ENCODE results near the gene PCDHA12. TPM values are rescaled to one million over a fixed set of nuclear protein-coding genes. Genes with fewer than 3 reads are reported as not detected.
"Not testable (repeated sequence)": the region's sequence is repeated elsewhere in the genome, so short reads cannot be mapped to it uniquely, and the experiment has no call there.

Gene PCDHA12
- total RNA-seq, 4 donors from 2014 or later, result 0.27 to 1.1 (median 0.83) TPM; not detected in 1

DNA sequence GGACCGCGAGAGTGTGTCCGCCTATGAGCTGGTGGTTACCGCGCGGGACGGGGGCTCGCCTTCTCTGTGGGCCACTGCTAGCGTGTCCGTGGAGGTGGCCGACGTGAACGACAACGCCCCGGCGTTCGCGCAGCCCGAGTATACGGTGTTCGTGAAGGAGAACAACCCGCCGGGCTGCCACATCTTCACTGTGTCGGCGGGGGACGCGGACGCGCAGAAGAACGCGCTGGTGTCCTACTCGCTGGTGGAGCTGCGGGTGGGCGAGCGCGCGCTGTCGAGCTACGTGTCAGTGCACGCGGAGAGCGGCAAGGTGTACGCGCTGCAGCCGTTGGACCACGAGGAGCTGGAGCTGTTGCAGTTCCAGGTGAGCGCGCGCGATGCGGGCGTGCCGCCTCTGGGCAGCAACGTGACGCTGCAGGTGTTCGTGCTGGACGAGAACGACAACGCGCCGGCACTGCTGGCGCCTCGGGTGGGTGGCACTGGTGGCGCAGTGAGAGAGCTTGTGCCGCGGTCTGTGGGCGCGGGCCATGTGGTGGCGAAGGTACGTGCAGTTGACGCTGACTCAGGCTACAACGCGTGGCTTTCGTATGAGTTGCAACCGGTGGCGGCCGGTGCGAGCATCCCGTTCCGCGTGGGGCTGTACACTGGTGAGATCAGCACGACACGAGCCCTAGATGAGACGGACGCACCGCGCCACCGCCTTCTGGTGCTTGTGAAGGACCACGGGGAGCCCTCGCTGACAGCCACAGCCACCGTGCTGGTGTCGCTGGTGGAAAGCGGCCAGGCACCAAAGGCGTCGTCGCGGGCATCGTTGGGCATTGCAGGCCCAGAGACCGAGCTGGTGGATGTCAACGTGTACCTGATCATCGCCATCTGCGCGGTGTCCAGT, 39.2 kb upstream of the PCDHA12 start:
- Histone ChIP-seq H3K36me3 (no peaks in the 10 kb centered on the region), H3K27me3 (no peaks in the 10 kb centered on the region), H3K4me3 (no peak overlapping the region), H3K4me1 (no peaks in the 10 kb centered on the region), H3K27ac (no peak overlapping the region), H3K9me3 (peaks cover 0 to 23% (median 7%) of the 10 kb centered on the region in 4 donors)
- TF ChIP-seq POLR2A (IDR thresholded peaks at IDR 0.05), result no peak
- TF ChIP-seq, protein P1, sequence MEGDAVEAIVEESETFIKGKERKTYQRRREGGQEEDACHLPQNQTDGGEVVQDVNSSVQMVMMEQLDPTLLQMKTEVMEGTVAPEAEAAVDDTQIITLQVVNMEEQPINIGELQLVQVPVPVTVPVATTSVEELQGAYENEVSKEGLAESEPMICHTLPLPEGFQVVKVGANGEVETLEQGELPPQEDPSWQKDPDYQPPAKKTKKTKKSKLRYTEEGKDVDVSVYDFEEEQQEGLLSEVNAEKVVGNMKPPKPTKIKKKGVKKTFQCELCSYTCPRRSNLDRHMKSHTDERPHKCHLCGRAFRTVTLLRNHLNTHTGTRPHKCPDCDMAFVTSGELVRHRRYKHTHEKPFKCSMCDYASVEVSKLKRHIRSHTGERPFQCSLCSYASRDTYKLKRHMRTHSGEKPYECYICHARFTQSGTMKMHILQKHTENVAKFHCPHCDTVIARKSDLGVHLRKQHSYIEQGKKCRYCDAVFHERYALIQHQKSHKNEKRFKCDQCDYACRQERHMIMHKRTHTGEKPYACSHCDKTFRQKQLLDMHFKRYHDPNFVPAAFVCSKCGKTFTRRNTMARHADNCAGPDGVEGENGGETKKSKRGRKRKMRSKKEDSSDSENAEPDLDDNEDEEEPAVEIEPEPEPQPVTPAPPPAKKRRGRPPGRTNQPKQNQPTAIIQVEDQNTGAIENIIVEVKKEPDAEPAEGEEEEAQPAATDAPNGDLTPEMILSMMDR (IDR thresholded peaks at IDR 0.05), result no peak
- no peak for DNase-seq

DNA sequence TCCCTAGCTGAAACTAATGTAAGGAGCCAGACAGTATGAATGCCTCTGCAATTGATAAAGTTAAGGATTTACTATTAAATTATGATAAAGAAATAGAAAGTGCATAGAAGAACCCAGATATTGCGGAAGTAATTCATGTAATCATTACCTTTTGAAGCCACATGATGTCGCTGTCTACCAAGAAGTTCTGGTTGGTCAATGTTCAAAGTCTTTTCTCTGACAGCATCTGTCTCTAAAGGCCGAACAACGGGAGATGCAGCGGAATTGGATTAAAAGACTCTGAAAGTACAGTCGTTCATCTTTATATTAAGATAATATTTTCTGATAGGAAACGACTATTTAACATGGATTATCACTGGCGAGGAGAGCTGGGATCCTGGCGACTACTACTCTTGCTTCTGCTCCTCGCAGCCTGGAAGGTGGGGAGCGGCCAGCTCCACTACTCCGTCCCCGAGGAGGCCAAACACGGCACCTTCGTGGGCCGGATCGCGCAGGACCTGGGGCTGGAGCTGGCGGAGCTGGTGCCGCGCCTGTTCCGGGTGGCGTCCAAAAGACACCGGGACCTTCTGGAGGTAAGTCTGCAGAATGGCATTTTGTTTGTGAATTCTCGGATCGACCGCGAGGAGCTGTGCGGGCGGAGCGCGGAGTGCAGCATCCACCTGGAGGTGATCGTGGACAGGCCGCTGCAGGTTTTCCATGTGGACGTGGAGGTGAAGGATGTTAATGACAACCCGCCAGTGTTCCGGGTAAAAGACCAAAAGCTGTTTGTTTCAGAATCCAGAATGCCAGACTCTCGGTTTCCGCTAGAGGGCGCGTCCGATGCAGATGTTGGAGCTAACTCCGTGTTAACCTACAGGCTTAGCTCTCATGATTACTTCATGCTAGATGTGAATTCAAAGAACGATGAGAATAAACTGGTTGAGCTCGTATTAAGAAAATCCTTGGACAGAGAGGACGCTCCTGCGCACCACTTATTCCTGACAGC, 33.8 kb upstream of the PCDHA12 start, which contains the start of gene PCDHA8:
Gene PCDHA8, plus strand, starts transcription at position 210 of the 985 bp plus-strand sequence. Its CDS starts 135 bp downstream, at position 345.
- Histone ChIP-seq H3K4me3 (no peak within 1 kb of the TSS), H3K36me3 (no peaks in the 10 kb centered on the region), H3K9me3 (peaks cover 0 to 16% (median 3%) of the 10 kb centered on the region in 4 donors), H3K27ac (no peak within 1 kb of the TSS), H3K4me1 (no peaks in the 10 kb centered on the region), H3K27me3 (no peaks in the 10 kb centered on the region)
- DNase-seq, result no peak
- TF ChIP-seq, protein P1 (IDR thresholded peaks at IDR 0.05), result no peak
- no peak for TF ChIP-seq POLR2A (IDR thresholded peaks at IDR 0.05)

DNA sequence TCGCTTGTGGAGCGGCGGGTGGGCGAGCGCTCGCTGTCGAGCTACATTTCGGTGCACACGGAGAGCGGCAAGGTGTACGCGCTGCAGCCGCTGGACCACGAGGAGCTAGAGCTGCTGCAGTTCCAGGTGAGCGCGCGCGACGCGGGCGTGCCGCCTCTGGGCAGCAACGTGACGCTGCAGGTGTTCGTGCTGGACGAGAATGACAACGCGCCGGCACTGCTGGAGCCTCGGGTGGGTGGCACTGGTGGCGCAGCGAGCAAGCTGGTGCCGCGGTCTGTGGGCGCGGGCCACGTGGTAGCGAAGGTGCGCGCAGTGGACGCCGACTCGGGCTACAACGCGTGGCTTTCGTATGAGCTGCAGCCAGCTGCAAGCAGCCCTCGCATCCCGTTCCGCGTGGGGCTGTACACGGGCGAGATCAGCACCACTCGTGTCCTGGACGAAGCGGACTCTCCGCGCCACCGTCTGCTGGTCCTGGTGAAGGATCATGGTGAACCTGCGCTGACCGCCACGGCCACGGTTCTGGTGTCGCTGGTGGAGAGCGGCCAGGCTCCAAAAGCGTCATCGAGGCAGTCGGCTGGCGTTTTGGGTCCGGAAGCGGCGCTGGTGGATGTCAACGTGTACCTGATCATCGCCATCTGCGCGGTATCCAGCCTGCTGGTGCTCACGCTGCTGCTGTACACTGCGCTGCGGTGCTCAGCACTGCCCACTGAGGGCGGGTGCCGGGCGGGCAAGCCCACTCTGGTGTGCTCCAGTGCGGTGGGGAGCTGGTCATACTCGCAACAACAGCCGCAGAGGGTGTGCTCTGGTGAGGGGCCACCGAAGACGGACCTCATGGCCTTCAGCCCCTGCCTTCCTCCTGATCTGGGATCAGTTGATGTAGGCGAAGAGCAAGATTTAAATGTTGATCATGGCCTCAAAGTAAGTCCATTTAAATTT, 32.0 kb upstream of the PCDHA12 start:
- no peaks in the 10 kb centered on the region for H3K27me3 ChIP-seq
- peaks cover 0 to 13% (median 3%) of the 10 kb centered on the region in 4 donors for H3K9me3 ChIP-seq
- H3K4me1 ChIP-seq, result no peaks in the 10 kb centered on the region
- no peak for DNase-seq
- H3K4me3 ChIP-seq, result no peak overlapping the region
- H3K27ac ChIP-seq, result no peak overlapping the region
- no peaks in the 10 kb centered on the region for H3K36me3 ChIP-seq
- TF ChIP-seq POLR2A (IDR thresholded peaks at IDR 0.05), result no peak
- TF ChIP-seq, protein P1 (IDR thresholded peaks at IDR 0.05), result no peak

DNA sequence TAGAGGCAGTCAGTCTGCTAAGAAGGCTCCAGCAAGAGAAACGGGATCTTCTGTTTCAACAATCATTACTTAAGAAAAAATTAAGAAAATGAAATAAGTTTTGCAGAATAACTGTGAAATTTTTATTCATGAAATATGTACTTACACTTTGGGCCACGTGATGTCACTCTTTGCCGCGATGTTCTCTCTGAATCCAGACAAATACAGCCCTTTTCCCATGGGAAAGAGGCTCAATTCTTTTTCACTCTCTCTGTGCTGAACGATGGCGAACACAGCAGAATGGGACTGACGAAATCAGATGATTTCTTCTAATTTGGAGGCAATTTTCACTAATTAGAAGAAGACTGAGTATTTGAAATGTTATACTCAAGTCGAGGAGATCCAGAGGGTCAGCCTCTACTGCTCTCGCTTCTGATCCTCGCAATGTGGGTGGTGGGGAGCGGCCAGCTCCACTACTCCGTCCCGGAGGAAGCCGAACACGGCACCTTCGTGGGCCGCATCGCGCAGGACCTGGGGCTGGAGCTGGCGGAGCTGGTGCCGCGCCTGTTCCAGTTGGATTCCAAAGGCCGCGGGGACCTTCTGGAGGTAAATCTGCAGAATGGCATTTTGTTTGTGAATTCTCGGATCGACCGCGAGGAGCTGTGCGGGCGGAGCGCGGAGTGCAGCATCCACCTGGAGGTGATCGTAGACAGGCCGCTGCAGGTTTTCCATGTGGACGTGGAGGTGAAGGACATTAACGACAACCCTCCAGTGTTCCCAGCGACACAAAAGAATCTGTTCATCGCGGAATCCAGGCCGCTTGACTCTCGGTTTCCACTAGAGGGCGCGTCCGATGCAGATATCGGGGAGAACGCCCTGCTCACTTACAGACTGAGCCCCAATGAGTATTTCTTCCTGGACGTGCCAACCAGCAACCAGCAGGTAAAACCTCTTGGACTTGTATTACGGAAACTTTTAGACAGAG, 26.7 kb upstream of the PCDHA12 start, which contains the start of gene PCDHA9:
Gene PCDHA9, plus strand, starts transcription at position 244 of the 964 bp plus-strand sequence. Its CDS starts 114 bp downstream, at position 358.
- H3K9me3 ChIP-seq, result peaks cover 0 to 12% (median 4%) of the 10 kb centered on the region in 4 donors
- H3K27ac ChIP-seq, H3K4me1 ChIP-seq, DNase-seq, H3K4me3 ChIP-seq, H3K27me3 ChIP-seq, H3K36me3 ChIP-seq: not testable (repeated sequence)

DNA sequence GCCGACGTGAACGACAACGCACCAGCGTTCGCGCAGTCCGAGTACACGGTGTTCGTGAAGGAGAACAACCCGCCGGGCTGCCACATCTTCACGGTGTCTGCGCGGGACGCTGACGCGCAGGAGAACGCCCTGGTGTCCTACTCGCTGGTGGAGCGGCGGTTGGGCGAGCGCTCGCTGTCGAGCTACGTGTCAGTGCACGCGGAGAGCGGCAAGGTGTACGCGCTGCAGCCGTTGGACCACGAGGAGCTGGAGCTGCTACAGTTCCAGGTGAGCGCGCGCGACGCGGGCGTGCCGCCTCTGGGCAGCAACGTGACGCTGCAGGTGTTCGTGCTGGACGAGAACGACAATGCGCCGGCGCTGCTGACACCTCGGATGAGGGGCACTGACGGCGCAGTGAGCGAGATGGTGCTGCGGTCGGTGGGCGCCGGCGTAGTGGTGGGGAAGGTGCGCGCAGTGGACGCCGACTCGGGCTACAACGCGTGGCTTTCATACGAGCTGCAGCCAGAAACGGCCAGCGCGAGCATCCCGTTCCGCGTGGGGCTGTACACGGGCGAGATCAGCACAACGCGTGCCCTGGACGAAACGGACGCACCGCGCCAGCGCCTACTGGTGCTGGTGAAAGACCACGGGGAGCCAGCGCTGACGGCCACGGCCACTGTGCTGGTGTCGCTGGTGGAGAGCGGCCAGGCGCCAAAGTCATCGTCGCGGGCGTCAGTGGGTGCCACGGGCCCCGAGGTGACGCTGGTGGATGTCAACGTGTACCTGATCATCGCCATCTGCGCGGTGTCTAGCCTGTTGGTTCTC, 25.1 kb upstream of the PCDHA12 start:
- not testable (repeated sequence) for H3K4me1 ChIP-seq, DNase-seq, H3K27ac ChIP-seq, H3K4me3 ChIP-seq, H3K36me3 ChIP-seq, H3K27me3 ChIP-seq
- H3K9me3 ChIP-seq, result peaks cover 0 to 12% (median 4%) of the 10 kb centered on the region in 4 donors
